Measurements from ENCODE around the gene OGFR.

The OGFR gene

DNA sequence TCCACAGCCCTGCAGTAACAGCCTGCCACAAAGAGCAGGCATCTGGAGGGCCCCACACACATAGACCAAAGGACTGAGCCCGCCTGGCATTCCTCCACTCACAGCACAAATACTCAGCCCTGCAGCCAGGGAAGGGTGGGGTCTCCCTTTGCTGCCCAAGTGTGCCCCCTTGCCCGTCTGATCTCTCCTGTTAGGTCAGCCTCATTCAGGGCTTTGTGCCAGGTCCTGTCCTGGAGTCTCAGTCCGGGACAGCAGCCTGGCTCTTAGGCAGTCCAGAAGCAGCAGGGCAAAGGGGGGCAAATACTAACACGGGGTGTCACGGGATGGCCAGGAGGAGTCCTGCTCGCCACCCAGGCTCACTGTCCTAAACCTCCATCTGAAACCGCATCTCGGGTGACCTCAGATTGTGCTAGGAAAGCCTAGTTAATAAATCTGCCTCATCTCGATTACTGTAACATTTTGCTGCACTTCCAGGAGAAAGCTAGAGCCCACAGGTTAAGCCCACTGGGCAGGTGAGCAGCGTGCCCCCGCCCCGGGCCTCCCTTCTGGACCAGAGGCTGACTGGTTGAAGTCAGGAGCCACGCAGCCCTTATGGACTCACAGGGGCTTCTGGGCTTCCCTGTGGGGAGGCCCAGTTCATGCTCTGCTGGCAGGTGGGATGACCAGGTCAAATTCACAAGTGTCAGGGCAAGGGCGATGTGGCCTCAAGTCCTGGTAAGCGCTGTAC is 3.2 kb upstream of the OGFR start:
- no peaks in the 10 kb centered on the region for H3K27me3 ChIP-seq (ENCODE audit: control insufficient read depth, insufficient read depth, low read length)
- H3K9me3 ChIP-seq (ENCODE audit: control insufficient read depth, low read length), result no peaks in the 10 kb centered on the region
- H3K4me2 ChIP-seq (ENCODE audit: low read length), result no peak overlapping the region
- no peak overlapping the region for H3K9ac ChIP-seq
- no peak overlapping the region for H2AFZ ChIP-seq
- peaks cover 12% of the 10 kb centered on the region for H3K4me1 ChIP-seq
- no peaks in the 10 kb centered on the region for H3K36me3 ChIP-seq (ENCODE audit: control insufficient read depth, insufficient read depth, low read length)
- H3K4me3 ChIP-seq (ENCODE audit: low read depth, low read length), result no peak overlapping the region
- no peak overlapping the region for H3K27ac ChIP-seq
- H3K79me2 ChIP-seq, result peaks cover 9% of the 10 kb centered on the region
- TF ChIP-seq, protein P1, sequence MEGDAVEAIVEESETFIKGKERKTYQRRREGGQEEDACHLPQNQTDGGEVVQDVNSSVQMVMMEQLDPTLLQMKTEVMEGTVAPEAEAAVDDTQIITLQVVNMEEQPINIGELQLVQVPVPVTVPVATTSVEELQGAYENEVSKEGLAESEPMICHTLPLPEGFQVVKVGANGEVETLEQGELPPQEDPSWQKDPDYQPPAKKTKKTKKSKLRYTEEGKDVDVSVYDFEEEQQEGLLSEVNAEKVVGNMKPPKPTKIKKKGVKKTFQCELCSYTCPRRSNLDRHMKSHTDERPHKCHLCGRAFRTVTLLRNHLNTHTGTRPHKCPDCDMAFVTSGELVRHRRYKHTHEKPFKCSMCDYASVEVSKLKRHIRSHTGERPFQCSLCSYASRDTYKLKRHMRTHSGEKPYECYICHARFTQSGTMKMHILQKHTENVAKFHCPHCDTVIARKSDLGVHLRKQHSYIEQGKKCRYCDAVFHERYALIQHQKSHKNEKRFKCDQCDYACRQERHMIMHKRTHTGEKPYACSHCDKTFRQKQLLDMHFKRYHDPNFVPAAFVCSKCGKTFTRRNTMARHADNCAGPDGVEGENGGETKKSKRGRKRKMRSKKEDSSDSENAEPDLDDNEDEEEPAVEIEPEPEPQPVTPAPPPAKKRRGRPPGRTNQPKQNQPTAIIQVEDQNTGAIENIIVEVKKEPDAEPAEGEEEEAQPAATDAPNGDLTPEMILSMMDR (IDR thresholded peaks at IDR 0.05), result no peak

DNA sequence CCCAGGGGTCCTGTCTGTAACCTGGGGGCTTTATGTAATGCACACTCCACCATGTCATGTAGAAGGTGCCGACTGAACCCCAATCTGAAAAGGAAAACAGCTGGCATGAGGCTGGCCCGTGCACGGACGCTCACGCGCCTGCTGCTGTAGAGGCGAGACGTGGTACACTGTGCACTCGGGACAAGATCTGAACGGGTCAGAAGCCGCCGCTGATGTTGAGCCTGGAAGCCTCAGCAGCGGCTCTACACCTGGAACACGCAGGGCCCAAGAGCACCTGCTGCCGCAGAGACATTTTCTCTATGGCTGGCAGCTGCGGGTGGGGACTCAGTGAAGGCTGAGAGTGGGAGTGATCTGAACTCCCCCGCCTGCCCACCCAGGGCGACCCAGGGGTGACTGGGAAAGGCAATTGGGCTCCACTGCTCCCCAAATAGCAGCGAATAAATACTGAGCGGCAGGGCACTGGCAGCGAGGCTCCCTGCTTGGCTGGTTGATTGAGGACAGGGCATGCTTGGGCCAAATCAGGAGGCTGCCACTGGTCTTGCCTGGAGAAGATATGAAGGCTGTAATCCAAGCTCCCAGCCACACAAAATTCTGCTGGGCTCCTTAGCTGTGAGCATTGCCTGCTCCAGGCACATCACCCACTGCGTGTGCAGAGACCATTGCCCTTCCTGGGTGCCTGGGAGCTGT is 2.5 kb upstream of the OGFR start:
- Histone ChIP-seq H3K4me1 (peaks cover 9% of the 10 kb centered on the region), H3K36me3 (ENCODE audit: control insufficient read depth, insufficient read depth, low read length) (no peaks in the 10 kb centered on the region), H3K79me2 (peaks cover 15% of the 10 kb centered on the region), H3K27ac (no peak overlapping the region), H3K9me3 (ENCODE audit: control insufficient read depth, low read length) (no peaks in the 10 kb centered on the region), H3K4me2 (ENCODE audit: low read length) (no peak overlapping the region), H3K4me3 (ENCODE audit: low read depth, low read length) (no peak overlapping the region), H3K9ac (no peak overlapping the region), H2AFZ (no peak overlapping the region), H3K27me3 (ENCODE audit: control insufficient read depth, insufficient read depth, low read length) (no peaks in the 10 kb centered on the region)
- TF ChIP-seq, protein P1 (IDR thresholded peaks at IDR 0.05), result no peak

DNA sequence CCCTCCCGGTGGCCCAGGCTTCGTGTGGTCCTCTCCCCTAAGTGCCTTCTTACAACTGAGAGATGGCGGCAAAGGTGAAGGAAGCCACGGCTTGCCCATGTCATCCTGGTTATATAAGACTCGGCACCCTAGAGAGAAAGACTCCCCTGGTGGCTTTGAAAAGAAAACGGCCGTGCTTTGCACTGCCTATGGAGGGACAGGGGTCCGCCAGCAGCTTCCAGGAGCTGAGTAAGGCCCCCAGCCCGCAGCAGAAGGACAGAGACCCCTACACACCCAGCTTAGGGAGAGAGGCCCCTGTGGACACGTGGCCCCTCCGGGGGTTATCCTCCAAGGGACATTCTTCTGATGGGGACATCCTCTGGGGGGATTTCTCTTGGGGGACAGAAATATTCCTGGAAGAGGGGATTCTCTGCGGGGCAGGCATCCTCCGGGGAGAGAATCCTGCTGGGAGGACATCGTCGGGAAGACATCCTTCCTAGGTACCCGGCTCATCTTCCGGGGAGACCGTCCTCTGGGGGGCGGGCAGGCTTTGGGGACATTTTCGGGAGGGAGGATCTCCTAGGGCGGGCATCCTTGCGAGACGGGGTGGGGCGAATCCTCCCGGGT is 511 bp upstream of the OGFR start:
- peak overlapping the region; percentile 22 for H3K4me2 ChIP-seq (ENCODE audit: low read length)
- no peaks in the 10 kb centered on the region for H3K9me3 ChIP-seq (ENCODE audit: control insufficient read depth, low read length)
- TF ChIP-seq, protein P1 (IDR thresholded peaks at IDR 0.05), result no peak
- H3K4me1 ChIP-seq, result peaks cover 5% of the 10 kb centered on the region
- H3K9ac ChIP-seq, result no peak overlapping the region
- H3K27ac ChIP-seq, result no peak overlapping the region
- H2AFZ ChIP-seq, result peak overlapping the region; percentile 58
- H3K36me3 ChIP-seq (ENCODE audit: control insufficient read depth, insufficient read depth, low read length), result no peaks in the 10 kb centered on the region
- H3K79me2 ChIP-seq, result peaks cover 21% of the 10 kb centered on the region
- H3K27me3 ChIP-seq (ENCODE audit: control insufficient read depth, insufficient read depth, low read length), result no peaks in the 10 kb centered on the region
- no peak overlapping the region for H3K4me3 ChIP-seq (ENCODE audit: low read depth, low read length)

DNA sequence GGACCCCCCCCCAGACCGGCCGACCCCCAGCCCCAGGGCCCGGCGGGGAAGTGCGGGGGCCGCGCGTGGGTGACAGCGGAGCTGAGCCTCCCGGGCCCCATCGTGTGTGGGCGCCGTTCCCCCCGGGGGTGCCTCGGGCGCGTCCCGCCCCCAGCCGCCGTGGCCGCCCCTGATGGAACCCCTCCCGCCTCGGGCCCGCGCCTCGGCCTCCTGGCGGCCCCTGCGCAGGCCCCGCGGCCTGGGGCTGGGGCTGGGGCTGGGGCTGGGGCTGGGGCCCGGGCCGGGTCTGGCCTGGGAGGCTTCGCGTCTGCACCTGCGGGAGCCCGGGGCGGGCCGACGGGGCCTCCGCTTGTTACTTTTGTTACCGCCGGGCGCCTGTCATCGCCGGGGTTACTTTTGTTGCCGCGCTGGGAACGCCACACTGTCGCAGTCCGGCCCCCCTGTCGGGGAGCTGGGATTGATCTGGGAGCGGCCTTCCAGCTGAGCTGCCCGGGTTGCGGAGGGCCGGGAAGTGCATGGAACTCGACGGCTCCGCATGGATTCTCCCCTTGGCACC is 598 bp downstream of the OGFR start:
- no peaks in the 10 kb centered on the region for H3K9me3 ChIP-seq (ENCODE audit: control insufficient read depth, low read length)
- H3K27me3 ChIP-seq (ENCODE audit: control insufficient read depth, insufficient read depth, low read length), result no peaks in the 10 kb centered on the region
- peaks cover 23% of the 10 kb centered on the region for H3K79me2 ChIP-seq
- peaks cover 5% of the 10 kb centered on the region for H3K4me1 ChIP-seq
- no peak overlapping the region for H3K27ac ChIP-seq
- H2AFZ ChIP-seq, result peak overlapping the region; percentile 76
- peak overlapping the region; percentile 75 for H3K4me3 ChIP-seq (ENCODE audit: low read depth, low read length)
- peak overlapping the region; percentile 76 for H3K9ac ChIP-seq
- TF ChIP-seq, protein P1 (IDR thresholded peaks at IDR 0.05), result no peak
- H3K4me2 ChIP-seq (ENCODE audit: low read length), result peak overlapping the region; percentile 82
- H3K36me3 ChIP-seq (ENCODE audit: control insufficient read depth, insufficient read depth, low read length), result no peaks in the 10 kb centered on the region

All from parathyroid adenoma (tissue), 2 donors.